HUDEP-2 (cell line): ENCODE measurements around the gene FFAR2.
"Not testable (repeated sequence)": the region's sequence is repeated elsewhere in the genome, so short reads cannot be mapped to it uniquely, and the experiment has no call there.

ENCODE experiments used
- DNase-seq, 76 experiments: peaks; one replicate each; lab custom pipeline; 2025; ENCODE audit not compliant: unreplicated experiment in 76 of 76; lab: John Stamatoyannopoulos, UW

Gene FFAR2

DNA sequence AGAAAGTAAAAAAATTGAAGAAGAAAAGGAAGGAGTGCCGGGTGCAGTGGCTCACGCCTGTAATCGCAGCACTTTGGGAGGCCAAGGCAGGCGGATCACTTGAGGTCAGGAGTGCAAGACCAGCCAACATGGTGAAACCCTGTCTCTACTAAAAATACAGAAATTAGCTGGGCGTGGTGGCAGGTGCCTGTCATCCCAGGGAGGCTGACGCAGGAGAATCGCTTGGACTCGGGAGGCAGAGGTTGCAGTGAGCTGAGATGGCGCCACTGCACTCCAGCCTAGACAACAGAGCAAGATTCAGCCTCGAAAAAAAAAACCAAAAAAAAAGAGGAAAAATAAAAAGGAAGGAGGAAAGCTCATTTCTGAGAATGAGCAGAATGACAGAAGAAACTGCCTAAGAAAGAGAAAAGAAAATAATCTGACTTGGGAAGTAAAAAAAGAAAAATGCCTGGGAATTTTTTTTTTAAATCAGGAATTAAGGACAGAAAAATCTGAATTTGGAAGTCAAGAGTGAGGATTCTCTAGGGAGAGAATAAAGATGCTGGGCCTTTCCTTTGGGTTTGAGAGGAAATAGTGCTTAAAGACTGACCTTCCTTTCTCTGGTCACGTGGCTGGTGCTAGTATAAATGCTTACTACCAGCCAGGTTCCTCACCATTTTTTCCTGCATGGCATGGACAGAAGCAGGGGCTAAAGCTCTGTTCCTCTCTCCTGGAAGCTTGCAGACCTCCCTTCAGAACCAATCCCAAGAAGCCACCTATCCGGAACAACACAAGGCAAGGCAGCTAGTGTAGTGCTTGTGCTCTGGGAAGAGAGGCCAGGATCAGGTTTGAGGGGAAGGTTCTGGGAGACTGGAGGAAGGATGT, at the start of gene FFAR2:
Gene FFAR2, plus strand, starts transcription at position 652 of the 864 bp plus-strand sequence. CDS start 1,458 bp downstream, outside the sequence.
- DNase-seq = no peak

DNA sequence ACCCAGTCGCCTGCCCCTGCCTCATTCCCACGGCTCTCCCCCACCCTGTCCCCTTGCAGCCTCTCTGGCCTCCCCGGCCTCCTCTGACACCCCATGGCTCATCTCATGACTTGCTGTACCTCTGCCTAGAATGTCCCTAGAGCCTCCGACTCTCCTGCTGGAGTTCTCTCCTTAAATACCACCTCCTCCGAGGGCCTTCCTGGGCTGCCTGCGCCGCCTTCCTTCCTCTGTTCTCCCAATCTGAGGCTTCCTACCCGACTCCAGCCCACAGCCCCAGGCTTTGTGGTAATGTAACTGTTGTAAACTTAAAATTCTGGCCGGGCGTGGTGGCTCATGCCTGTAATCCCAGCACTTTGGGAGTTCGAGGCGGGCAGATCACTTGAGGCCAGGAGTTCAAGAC, 49.5 kb upstream of the FFAR2 start:
- no peak for DNase-seq

DNA sequence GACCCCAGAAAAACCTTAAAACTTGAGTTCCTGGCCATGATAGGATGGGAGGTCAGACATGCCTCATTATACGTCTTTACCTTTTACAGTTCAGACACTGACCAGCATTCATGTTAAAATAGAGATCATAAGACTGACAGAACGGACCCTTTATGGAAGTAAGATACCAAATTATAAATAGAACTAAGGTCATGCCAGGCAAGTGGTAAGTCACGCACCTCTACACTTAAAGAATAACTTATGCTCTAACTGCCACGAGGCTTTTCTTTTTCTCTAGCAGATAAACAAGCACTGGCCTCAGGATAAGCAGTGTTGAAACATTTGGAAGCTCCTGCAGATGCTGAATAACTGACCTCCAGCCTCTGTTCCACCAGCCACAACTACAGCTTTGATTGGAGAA, 48.8 kb upstream of the FFAR2 start:
- no peak for DNase-seq

DNA sequence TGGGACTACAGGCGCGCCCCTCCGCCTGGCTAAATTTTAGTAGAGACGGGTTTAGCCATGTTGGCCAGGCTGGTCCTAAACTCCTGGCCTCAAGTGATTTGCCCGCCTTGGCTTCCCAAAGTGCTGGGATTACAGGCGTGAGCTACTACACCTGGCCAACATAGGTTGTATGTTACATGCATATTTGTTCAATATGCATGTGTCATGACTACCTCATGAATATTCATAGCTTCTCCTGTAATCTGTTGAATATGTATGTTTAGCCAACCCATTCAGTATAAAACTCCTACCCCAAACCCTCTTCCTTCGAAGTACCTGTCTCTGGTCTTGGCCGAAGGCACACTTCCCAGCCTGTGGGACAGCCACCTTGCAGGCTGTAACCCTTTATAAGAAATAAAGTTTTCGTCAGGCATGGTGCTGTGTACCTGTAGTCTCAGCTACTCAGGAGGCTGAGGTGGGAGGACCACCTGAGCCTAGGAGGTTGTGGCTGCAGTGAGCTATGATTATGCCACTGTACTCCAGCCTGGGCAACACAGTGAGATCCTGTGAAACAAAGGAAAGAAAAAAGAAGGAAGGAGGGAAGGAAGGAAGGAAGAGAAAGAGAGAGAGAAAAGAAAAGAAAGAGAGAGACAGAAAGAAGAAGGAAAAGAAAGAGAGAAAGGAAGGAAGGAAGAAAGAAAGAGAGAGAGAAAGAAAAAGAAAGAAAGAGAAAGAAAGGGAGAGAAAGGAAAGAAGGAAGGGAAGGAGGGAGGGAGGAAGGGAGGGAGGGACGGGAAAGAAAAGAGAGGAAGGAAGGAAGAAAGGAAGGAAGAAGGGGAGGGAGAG, 47.9 kb upstream of the FFAR2 start:
- DNase-seq = no peak

DNA sequence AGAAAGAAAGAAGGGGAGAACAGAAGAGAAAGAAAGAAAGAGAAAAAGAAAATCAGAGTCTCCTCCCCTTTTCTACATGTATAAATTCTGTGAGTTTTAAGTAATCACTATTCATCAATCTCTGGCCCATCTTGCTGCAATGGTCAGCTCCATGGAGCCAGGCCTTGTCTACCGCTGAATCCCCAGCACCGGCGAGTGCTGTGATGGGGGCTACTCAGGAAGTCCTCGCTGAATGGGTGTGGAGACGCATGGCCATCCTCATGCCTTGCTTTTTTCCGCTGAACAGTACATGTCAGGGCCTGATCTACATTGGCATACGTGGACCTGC, 47.3 kb upstream of the FFAR2 start:
- no peak for DNase-seq

DNA sequence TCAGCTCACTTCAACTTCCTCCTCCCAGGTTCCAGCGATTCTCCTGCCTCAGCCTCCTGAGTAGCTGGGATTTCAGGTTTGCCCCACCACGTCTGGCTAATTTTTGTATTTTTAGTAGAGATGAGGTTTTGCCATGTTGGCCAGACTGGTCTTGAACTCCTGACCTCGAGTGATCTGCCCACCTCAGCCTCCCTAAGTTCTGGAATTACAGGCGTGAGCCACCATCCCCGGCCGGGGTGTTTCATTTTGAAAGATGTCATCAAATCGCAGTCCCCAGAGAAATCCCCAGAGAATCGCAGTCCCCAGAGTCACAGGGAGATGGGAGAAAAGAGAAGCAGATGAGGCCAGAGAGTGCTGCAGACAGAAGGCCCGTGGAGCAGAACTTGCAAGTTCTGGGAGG, 46.6 kb upstream of the FFAR2 start:
- DNase-seq = not testable (repeated sequence)

DNA sequence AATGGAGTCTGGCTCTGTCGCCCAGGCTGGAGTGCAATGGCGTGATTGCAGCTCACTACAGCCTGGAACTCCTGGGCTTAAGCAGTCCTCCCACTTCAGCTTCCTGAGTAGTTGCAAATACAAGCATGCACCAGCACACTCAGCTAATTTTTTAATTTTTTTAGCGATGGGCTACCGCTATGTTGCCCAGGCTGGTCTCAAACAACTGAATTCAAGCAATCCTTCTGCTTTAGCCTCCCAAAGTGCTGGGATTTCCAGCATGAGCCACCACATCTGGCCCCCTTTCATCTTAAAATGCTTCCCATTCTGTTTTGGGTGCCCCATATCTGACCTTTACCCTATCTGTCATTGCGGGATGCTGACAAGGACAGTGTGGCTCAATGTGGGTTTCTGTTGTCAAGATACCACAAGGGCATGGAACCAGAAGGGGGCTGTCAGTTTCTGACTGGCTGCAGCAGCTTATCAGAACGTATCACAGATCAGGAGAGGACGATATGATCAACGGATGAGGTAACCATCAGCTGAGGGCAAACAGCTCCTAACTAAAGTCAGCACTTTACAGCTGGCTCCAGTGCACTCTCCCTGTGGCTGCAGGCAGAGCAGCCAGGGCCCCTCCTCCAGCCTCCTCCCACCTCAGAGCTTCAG, 44.8 kb upstream of the FFAR2 start:
- peak in 61 of 76 experiments; percentile 21 to 84 (median 52) for DNase-seq

DNA sequence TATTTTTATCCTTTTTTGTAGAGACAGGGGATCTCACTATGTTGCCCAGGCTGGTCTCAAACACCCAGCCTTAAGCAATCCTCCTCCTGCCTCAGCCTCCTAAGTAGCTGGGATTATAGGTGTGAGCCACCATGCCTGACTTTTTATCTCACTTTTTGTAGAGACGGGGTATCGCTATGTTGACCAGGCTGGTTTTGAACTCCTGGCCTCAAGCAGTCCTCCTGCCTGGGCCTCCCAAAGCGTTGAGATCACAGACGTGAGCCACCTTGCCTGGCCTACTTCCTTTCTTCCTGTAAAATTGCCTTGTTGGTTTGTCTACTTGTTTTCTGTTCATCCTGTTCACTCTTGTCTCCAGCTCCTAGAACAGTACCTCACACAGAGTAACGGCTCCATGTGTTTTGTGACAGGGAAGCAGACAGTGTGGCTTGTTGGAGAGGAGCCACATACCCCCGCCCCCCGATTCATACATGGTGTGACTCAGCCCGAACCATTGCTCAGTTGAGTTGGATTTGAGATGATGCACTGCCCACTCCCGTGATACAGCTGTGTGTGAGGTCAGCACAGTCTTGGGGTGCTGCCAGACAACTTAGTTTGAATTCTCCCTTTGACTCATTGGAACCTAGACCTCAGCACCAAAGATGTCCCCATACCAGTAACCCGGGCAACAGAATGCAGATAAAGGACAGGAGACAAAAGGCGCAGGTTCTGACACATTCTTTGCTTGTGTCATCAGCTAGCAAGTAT, 43.0 kb upstream of the FFAR2 start:
- DNase-seq = peak in 42 of 76 experiments; percentile 17 to 76 (median 40)

DNA sequence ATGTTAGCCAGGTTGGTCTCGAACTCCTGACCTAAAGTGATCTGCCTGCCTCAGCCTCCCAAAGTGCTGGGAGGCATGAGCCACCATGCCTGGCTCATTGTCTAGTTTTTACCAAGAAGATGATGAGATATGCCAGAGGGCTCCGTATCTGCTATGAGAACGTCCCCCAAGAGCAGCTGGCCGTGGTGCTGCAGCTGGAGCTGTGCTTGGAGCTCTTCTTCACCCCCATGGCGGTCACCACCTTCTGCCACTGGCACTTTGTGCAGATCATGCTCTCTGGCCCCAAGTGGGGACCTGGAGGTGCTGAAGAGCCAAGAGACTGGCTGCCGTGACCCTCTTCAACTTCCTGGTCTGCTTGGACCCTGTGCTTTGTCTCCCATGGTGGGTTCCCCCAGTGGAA, 40.4 kb upstream of the FFAR2 start:
- DNase-seq = peak in 1 of 76 experiments; percentile 13

DNA sequence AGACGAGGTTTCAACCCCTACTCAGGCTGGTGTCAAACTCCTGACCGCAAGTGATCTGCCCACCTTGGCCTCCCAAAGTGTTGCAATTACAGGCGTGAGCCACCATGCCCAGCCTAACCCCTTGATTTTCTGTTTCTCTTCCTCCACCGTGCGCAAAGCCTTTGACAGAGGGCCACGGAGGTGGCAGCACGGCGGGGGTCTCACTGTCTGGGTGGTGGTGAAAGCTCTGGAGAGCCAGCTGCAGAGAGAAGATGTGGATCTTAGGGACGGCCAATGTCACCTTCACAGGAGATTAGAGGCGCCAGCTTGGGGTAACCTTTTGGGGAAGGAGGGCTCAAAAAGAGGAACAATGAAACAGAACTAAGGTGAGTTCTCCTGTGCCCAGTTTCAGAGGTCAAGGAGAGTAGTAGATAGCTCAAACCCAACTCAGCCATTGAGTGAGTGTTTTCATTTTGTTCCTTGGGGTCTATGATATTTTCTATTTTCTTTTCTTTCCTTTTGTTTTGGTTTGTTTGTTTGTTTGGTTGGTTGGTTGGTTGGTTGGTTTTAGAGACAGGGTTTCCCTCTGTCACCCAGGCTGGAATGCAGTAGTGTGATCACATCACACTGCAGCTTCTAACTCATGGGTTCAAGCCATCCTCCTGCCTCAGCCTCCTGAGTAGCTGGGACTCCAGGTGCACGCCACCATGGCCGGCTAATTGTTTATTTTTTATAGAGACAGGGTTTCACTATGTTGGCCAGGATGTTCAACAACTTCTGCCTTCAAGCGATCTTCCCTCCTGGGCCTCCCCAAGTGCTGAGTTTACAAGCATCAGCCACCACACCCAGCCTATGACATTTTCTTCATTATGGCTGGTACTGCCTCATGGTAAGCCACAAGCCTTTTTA, 39.5 kb upstream of the FFAR2 start:
- DNase-seq = peak in 6 of 76 experiments; percentile 8 to 50 (median 16)

DNA sequence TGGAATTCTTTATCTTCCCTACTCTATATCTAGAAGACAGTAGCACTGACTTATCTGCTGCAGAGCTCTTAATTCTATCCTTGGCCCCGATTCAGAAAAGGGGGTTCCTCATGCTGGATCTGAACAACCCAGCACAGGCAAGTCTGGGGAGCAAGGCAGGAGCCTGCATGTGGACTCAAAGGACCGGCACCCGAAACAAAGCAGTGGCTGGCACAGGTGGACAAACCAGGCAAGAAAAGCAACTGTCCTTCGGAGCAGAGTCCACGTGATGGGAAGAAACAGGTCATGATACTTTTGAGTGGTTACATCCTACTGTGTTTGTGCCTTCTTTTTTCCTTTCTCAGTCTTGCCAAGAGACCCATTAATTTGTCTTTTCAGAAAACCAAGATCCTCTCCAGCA, 38.9 kb upstream of the FFAR2 start:
- DNase-seq = peak in 5 of 76 experiments; percentile 14 to 50 (median 29)

DNA sequence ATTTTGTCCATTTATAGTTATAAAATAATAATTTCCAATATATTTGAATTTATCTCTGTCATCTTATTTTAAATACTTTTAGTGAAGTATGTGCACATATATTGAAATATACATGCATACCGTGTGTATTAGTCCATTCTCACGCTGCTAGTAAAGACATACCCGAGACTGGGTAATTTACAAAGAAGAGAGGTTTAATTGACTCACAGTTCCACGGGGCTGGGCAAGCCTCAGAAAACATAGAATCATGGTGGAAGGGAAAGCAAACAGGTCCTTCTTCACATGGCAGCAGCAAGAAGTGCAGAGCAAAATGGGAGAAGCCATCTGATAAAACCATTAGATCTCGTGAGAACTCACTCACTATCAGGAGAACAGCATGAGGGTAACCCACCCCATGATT, 37.6 kb upstream of the FFAR2 start:
- no peak for DNase-seq

DNA sequence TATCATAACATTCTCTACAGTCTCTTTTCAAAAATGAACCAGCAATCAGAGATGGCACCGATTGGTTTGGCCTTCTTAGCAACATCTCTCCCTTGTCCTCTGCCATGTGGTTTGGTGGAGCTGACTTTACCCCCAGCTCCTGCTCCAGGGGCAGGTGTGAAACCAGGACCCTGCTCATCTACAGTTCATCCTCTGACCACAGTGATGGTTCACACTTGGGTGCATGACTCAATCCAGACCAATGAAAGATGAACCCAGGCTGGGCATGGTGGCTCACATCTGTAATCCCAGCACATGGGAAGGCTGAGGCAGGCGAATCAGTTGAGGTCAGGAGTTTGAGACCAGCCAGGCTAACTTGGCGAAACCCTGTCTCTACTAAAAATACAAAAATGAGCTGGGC, 33.6 kb upstream of the FFAR2 start:
- no peak for DNase-seq

DNA sequence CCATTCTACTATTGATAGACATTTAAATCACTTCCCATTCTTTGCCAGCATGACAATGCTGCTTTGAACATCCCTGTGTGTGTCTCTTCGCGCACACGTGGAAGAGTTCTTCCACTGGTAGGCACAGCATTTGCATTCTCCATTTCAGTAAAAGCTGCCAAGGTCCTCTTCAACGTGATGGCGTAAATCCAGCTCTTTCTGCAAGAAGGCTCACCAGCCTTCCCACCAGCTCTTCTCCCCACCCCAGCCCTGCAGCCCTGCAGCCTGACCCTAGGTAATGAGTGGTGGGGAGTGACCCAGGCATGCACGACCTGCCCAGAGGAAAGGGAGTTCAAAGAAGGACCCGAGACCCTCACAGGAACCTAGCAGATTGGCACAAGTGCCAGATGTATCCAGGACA, 31.7 kb upstream of the FFAR2 start:
- DNase-seq = no peak

DNA sequence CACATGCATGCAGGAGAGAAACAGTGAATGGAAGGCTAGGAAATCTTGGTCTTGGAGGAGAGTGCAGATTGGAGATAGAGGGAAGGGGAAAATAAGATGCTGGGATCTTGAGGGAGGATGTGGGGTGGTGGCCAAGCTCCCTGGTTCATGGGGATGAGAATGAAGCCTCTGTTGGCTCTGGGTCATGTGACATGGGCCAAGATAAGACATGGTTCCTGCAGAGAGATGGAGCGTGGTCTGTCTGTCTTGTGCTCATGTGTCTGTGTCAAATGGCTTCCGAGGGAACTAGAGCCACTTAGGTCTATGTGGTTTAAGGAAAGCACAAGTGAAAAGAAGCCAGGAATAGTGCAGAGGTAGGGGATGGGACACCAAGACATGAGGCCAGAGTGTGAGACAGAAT, 30.8 kb upstream of the FFAR2 start:
- no peak for DNase-seq

DNA sequence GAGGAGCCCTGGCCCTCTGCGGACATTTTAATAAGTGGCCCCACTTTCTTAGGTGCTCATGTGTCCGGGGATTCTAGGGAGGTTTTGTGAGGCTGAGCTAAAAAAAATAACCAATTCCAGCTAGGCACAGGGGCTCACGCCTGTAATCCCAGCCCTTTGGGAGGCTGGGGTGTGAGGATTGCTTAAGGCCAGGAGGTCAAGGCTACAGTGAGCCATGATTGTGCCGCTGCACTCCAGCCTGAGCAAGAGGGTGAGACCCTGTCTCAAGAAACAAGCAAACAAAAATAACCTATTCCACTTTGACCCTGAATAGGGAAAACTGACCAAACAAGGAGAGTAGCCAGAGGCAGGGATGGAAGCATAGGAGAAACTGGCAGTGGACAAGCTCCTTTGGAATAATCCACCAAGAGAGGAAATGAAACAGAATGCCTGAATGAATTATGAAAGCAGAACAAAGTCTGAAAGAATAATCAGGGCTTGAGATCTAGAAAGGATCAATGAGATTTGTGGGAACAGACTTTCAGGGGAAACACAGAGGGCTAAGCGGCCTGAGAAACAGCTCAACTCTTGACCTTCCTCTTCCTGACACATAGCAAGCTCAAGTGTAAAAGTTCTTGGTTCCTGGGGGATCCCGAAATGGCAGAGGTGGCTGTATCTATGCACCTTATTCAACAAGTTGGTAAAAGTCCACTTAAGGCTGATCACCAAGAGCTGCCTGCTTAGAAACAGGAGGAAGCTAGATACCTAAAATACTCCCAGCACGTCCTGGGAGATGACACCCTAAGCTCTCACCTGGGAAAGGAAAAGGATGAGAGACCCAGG, 30.1 kb upstream of the FFAR2 start:
- no peak for DNase-seq

DNA sequence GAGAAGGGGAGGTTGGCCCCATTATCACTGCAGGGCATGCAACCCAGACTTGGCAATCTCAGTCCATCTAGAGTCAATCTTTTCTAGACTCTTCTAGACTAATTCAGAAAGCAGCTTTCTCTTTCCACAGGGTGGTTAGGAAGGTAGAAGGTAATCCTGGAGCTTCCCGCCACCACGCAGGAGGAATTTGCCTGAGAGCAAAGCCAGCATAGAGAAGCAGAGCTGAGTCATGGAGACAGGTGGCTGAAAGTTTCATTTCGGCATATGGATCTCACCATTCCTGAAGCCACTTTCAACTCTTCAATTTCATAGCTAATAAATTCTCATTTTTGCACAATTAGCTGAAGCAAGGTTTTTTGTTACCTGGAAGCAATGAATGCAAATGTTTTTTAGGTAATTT, 29.0 kb upstream of the FFAR2 start:
- no peak for DNase-seq

DNA sequence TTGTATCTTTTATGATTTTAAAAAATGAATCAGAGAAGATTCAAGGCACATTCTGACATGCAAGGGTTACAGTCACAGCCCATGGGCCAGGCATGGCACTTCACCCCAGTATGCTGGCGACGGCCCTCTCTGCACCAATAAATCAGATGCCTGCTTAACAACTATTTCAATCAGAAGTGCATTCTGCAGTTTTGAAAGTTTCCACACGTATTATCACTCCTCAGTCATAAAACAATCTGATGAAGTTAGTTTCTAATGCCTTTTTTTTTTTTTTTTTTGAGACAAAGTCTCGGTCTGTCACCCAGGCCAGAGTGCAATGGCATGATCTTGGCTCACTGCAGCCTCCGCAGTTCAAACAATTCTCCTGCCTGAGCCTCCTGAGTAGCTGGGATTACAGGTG, 28.3 kb upstream of the FFAR2 start:
- DNase-seq = no peak

DNA sequence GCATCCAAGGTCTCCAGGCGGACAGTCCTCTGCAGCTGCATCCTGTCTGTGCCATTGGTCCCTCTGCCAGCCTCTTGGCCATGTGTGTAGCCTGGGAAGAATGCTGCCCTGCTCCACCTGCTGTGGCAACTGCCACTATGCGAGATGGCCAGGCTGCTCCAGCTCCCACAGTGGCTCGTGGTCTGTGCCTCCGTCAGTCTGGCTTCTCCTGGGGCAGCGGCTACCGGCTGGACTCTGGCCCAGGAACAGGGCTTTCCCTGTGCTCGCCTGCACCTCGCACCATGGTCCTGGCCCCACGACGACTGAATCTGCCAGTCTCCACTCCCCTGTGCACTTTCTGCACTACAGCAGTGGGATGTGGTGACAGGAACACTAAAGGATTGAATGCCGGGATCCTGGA, 26.7 kb upstream of the FFAR2 start:
- DNase-seq = no peak
